HepG2 (cell line): Measurements from ENCODE around the gene KLF12. TPM values are rescaled to one million over a fixed set of nuclear protein-coding genes. Genes with fewer than 3 reads are reported as not detected.

Experiments used
- ATAC-seq: fragments of 200-7000 bp; cut with Tn5 transposase; 3 replicates; pipeline ENCODE4 v1.9.1; 2020; ENCODE audit warnings: mild to moderate bottlenecking, moderate library complexity
- BruUV-seq: library from RNA; stranded (reverse); fragments of 400-500 nt; replicated peaks from 2 replicates; lab custom pipeline; 2021; lab: Mats Ljungman, UMichigan
- CTCF ChIA-PET: fragments of 300-600 bp; formaldehyde crosslinking; extraction: SDS; loops from one replicate; lab custom pipeline; 2021; ENCODE audit warnings: low total read pairs, inconsistent platforms, low intra/inter-chr PET ratio; lab: Yijun Ruan, JAX
- POLR2A ChIA-PET: fragments of 350-600 bp; sonication (Branson Sonifier 250); formaldehyde crosslinking; loops from one replicate; lab custom pipeline; 2020; ENCODE audit warnings: antibody characterized with exemption, inconsistent platforms; lab: Yijun Ruan, JAX
- DNase-seq: peaks from one replicate; pipeline ENCODE4 v3.0.0-alpha.2; 2015; ENCODE audit warnings: low spot score
- FAIRE-seq: peaks from 3 replicates; lab custom pipeline; 2011; peaks lifted over from hg19 to GRCh38; lab: Jason Lieb, UNC
- H2AFZ ChIP-seq: one replicate; pipeline ENCODE4 v1.6.1; 2011; ENCODE audit warnings: low read length, inconsistent platforms
- H3K27ac ChIP-seq: fragments of 300-600 bp; 3 replicates; pipeline ENCODE4 v1.8.0; 2011; ENCODE audit warnings: mixed run types, mild to moderate bottlenecking, mixed read lengths, low read length, inconsistent platforms; ENCODE audit not compliant: insufficient read depth; ENCODE audit errors: extremely low read length
- H3K27me3 ChIP-seq, 2 experiments: fragments of 200-600 bp in 1 of 2; 2 replicates in 1 of 2; 3 replicates in 1 of 2; pipeline versions ENCODE4 v1.6.0 to v1.8.0; 2011; ENCODE audit warnings: low read length in 2 of 2, mild to moderate bottlenecking in 2 of 2, moderate library complexity in 2 of 2, inconsistent platforms in 1 of 2; ENCODE audit not compliant: insufficient read depth in 2 of 2, control insufficient read depth in 1 of 2
- H3K36me3 ChIP-seq, 2 experiments: fragments of 200-600 bp in 1 of 2; replicated peaks in 1 of 2; 2 replicates in 1 of 2; 3 replicates in 1 of 2; pipeline versions ENCODE4 v1.5.1 to v1.8.0; 2011; ENCODE audit warnings: low read length in 2 of 2, inconsistent platforms in 1 of 2; ENCODE audit not compliant: insufficient read depth in 2 of 2, control insufficient read depth in 1 of 2
- H3K4me1 ChIP-seq: 2 replicates; pipeline ENCODE4 v1.5.1; 2012; ENCODE audit warnings: low read length, inconsistent platforms; ENCODE audit not compliant: insufficient read depth
- H3K4me2 ChIP-seq: 2 replicates; pipeline ENCODE4 v1.6.0; 2011; ENCODE audit warnings: low read depth, low read length, inconsistent platforms
- H3K4me3 ChIP-seq, 3 experiments: fragments of 200-600 bp in 1 of 3; sonication (generic), shearing (Covaris generic) in 1 of 3; replicated peaks in 1 of 3; 2 replicates each; pipeline ENCODE4 v1.5.1; 2011 to 2016; ENCODE audit warnings: low read length in 3 of 3, inconsistent platforms in 2 of 3, low read depth in 2 of 3, mild to moderate bottlenecking in 2 of 3, control low read depth in 1 of 3, mixed read lengths in 1 of 3; ENCODE audit not compliant: insufficient read depth in 1 of 3
- H3K79me2 ChIP-seq: one replicate; pipeline ENCODE4 v1.6.1; 2011; ENCODE audit warnings: low read length, inconsistent platforms; ENCODE audit not compliant: insufficient read depth
- H3K9ac ChIP-seq: 2 replicates; pipeline ENCODE4 v1.6.0; 2011; ENCODE audit warnings: mild to moderate bottlenecking, low read depth, low read length, inconsistent platforms; ENCODE audit not compliant: insufficient read depth
- H3K9me3 ChIP-seq: 2 replicates; pipeline ENCODE4 v1.5.1; 2012; ENCODE audit warnings: mild to moderate bottlenecking, low read length
- H4K20me1 ChIP-seq: 2 replicates; pipeline ENCODE4 v1.6.0; 2011; ENCODE audit warnings: inconsistent platforms, mild to moderate bottlenecking, low read length, moderate library complexity; ENCODE audit not compliant: insufficient read depth
- AKAP8 ChIP-seq: sonication (generic); formaldehyde crosslinking; IDR thresholded peaks from 2 replicates; pipeline ENCODE4 v1.5.1; 2020; ENCODE audit warnings: mild to moderate bottlenecking, missing genetic modification reagents
- PHF5A ChIP-seq: IDR thresholded peaks from one replicate; pipeline ENCODE4 v1.6.1; 2018; ENCODE audit warnings: low read depth, missing genetic modification reagents; ENCODE audit not compliant: unreplicated experiment
- PRPF4 ChIP-seq: fragments of 200-400 bp; formaldehyde crosslinking; IDR thresholded peaks from 2 replicates; pipeline ENCODE4 v1.6.1; 2016; ENCODE audit warnings: low read length, low read depth; ENCODE audit not compliant: poor library complexity, severe bottlenecking
- RARG ChIP-seq: sonication (generic); formaldehyde crosslinking; IDR thresholded peaks from 2 replicates; pipeline ENCODE4 v1.4.0; 2020; ENCODE audit warnings: low read depth, mild to moderate bottlenecking, missing genetic modification reagents
- RFXAP ChIP-seq: sonication (generic); formaldehyde crosslinking; IDR thresholded peaks from 2 replicates; pipeline ENCODE4 v1.4.0; 2020; ENCODE audit warnings: missing genetic modification reagents, borderline replicate concordance
- RXRA ChIP-seq: sonication (generic); formaldehyde crosslinking; IDR thresholded peaks from 2 replicates; pipeline ENCODE4 v1.5.1; 2020; ENCODE audit warnings: missing genetic modification reagents
- SNAPC2 ChIP-seq: sonication (generic); formaldehyde crosslinking; IDR thresholded peaks from 2 replicates; pipeline ENCODE4 v1.8.1; 2022; ENCODE audit warnings: mild to moderate bottlenecking, missing genetic modification reagents
- U2AF2 ChIP-seq: fragments of 200-400 bp; formaldehyde crosslinking; IDR thresholded peaks from 2 replicates; pipeline ENCODE4 v1.6.1; 2017; ENCODE audit warnings: low read depth, mild to moderate bottlenecking, low read length
- ZFP82 ChIP-seq: sonication (generic); formaldehyde crosslinking; IDR thresholded peaks from 2 replicates; pipeline ENCODE4 v1.5.1; 2020; ENCODE audit warnings: mild to moderate bottlenecking, missing genetic modification reagents, borderline replicate concordance
- ZNF17 ChIP-seq: sonication (generic); formaldehyde crosslinking; IDR thresholded peaks from 2 replicates; pipeline ENCODE4 v1.5.0; 2020; ENCODE audit warnings: mild to moderate bottlenecking, missing genetic modification reagents
- ZNF253 ChIP-seq: sonication (generic); formaldehyde crosslinking; IDR thresholded peaks from 2 replicates; pipeline ENCODE4 v1.8.0; 2022; ENCODE audit warnings: mild to moderate bottlenecking, missing genetic modification reagents, borderline replicate concordance
- ZNF33B ChIP-seq: sonication (generic); formaldehyde crosslinking; IDR thresholded peaks from 2 replicates; pipeline ENCODE4 v1.5.1; 2020; ENCODE audit warnings: mild to moderate bottlenecking, missing genetic modification reagents
- WGBS: methylation state at CpG from one replicate; pipeline ENCODE4 v1.1.6; 2017; ENCODE audit warnings: low lambda C conversion rate; 5-methylcytosine and 5-hydroxymethylcytosine counted together
- in situ Hi-C: cut with HindIII; loops from 2 replicates; pipeline ENCODE4 v1.10.0; 2017; ENCODE audit warnings: low pct_unique_long_range_greater_than_20kb; ENCODE audit not compliant: extremely low pct_ligation_motif_present
- intact Hi-C: fragments of 100-400 bp; cut with micrococcal nuclease; formaldehyde crosslinking; loops from one replicate; pipeline ENCODE4 v1.10.0; 2022; ENCODE audit not compliant: unreplicated experiment
- polyA plus RNA-seq, 8 experiments: library from polyadenylated mRNA; depleted of rRNA in 3 of 8; stranded (reverse) in 7 of 8; unstranded in 1 of 8; fragments of >200 nt; fragmentation: Illumina TruSeq in 4 of 8; extraction: Trizol in 4 of 8; gene quantifications; 2 replicates each; pipeline versions ENCODE4 v1.2.1 to v1.2.3, GENCODE V29; 2011 to 2016; ENCODE audit warnings: low read depth in 4 of 8, missing spikeins in 1 of 8, mixed read lengths in 1 of 8; ENCODE audit not compliant: insufficient read depth in 1 of 8
- total RNA-seq, 5 experiments: library from RNA; depleted of rRNA; stranded (reverse); fragments of >200 nt; fragmentation: Illumina TruSeq; extraction: Trizol; gene quantifications; 2 replicates each; pipeline ENCODE4 v1.2.3, GENCODE V29; 2016; ENCODE audit warnings: low read depth in 1 of 5
- TF ChIP-seq, protein P1 (sequence below): fragments of 450-650 bp; IDR thresholded peaks from 2 replicates; pipeline ENCODE4 v1.6.1; 2016
- TF ChIP-seq, protein P2 (sequence below): sonication (generic); IDR thresholded peaks from 2 replicates; pipeline ENCODE4 v1.6.1; 2016; ENCODE audit warnings: low read depth, borderline replicate concordance
- TF ChIP-seq, protein P3 (sequence below): IDR thresholded peaks from 2 replicates; pipeline ENCODE4 v1.6.1; 2016; ENCODE audit warnings: missing biosample characterization, missing genetic modification reagents, low read depth
- TF ChIP-seq, protein P4 (sequence below): sonication (generic); formaldehyde crosslinking; IDR thresholded peaks from 2 replicates; pipeline ENCODE4 v1.5.0; 2020; ENCODE audit warnings: mild to moderate bottlenecking, low read depth, missing genetic modification reagents, borderline replicate concordance

The KLF12 gene
- total and polyA plus RNA-seq, 2 of the 13 experiments (the other 11 are each of a cell fraction or from before 2014, with no cell fraction given): 0.66 to 1.5 TPM

DNA sequence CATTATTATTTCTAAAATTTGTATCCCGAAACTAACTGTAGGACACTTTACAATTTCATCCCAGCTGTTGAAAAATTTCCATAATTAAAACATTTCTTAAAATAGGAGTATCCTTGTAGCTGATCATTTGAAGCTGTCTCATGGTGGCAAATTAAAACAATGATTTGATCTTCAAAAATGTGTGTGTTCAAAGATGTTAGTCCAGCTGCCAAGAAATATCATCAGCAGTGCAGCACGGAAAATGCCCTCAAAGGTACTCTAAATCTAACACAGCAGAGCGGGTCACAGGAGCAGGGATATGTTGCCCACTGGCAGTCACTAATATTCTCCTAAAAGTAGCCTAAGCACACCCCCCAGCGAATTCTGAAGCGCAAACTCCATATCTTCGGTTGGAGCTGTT lies 31.0 kb downstream of the KLF12 start:
- no peaks in the 10 kb centered on the region for H4K20me1 ChIP-seq
- ChIA-PET POLR2A (no interaction called here), CTCF (no interaction called here)
- H2AFZ ChIP-seq: no peak overlapping the region
- intact Hi-C loops (no loop called here), in situ Hi-C loops (no loop called here)
- ATAC-seq (no peak), DNase-seq (no peak), FAIRE-seq (no peak)
- BruUV-seq: no TSS peak
- H3K36me3 ChIP-seq: no peaks in the 10 kb centered on the region
- TF ChIP-seq SNAPC2 (CRISPR knock-in tag) (no peak), U2AF2 (no peak), ZNF17 (CRISPR knock-in tag) (no peak)
- TF ChIP-seq, protein P1, sequence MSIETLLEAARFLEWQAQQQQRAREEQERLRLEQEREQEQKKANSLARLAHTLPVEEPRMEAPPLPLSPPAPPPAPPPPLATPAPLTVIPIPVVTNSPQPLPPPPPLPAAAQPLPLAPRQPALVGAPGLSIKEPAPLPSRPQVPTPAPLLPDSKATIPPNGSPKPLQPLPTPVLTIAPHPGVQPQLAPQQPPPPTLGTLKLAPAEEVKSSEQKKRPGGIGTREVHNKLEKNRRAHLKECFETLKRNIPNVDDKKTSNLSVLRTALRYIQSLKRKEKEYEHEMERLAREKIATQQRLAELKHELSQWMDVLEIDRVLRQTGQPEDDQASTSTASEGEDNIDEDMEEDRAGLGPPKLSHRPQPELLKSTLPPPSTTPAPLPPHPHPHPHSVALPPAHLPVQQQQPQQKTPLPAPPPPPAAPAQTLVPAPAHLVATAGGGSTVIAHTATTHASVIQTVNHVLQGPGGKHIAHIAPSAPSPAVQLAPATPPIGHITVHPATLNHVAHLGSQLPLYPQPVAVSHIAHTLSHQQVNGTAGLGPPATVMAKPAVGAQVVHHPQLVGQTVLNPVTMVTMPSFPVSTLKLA: no peak
- H3K4me2 ChIP-seq: no peak overlapping the region
- no peaks in the 10 kb centered on the region for H3K27me3 ChIP-seq
- H3K4me3 ChIP-seq: no peak overlapping the region
- 72% methylated on average over 6 of the region's 6 CpGs for WGBS
- no peak overlapping the region for H3K9ac ChIP-seq
- H3K79me2 ChIP-seq: no peaks in the 10 kb centered on the region
- H3K27ac ChIP-seq: no peak overlapping the region
- no peaks in the 10 kb centered on the region for H3K9me3 ChIP-seq
- 0 out of 2 replicates have a peak, but pooled peaks cover 7% of the 10 kb centered on the region for H3K4me1 ChIP-seq

DNA sequence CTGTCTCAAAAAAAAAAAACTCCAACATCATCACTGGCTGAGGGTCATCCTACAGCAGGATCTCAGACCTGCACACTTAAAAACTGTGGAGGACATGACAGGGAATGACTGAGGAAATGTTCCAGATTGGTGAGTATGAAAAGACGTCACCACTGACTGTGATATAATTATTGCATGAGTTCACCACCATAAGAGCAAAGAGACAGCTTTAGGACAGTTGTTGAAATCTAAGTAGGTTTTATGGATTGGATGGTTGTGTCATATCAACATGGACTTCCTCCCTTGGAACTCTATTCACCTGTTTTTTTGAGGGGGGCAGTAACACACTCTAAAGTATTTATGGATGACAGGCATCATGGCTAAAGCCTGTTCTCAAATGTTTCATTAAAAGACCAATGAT lies 31.5 kb downstream of the KLF12 start:
- ATAC-seq: no peak
- POLR2A ChIA-PET: no interaction called here
- in situ Hi-C loops (no loop called here), intact Hi-C loops (no loop called here)
- Histone ChIP-seq H3K79me2 (no peaks in the 10 kb centered on the region), H3K9ac (no peak overlapping the region), H3K4me1 (0 out of 2 replicates have a peak, but pooled peaks cover 9% of the 10 kb centered on the region), H3K27ac (no peak overlapping the region), H2AFZ (no peak overlapping the region), H3K27me3 (no peaks in the 10 kb centered on the region), H3K4me2 (no peak overlapping the region), H3K4me3 (no peak overlapping the region), H3K36me3 (no peaks in the 10 kb centered on the region), H4K20me1 (no peaks in the 10 kb centered on the region), H3K9me3 (no peaks in the 10 kb centered on the region)
- CTCF ChIA-PET: no interaction called here
- no TSS peak for BruUV-seq
- no peak for FAIRE-seq
- WGBS: 63% methylated on average over 1 of the region's 1 CpG
- DNase-seq: no peak
- TF ChIP-seq, protein P2, sequence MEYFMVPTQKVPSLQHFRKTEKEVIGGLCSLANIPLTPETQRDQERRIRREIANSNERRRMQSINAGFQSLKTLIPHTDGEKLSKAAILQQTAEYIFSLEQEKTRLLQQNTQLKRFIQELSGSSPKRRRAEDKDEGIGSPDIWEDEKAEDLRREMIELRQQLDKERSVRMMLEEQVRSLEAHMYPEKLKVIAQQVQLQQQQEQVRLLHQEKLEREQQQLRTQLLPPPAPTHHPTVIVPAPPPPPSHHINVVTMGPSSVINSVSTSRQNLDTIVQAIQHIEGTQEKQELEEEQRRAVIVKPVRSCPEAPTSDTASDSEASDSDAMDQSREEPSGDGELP: no peak
- TF ChIP-seq U2AF2 (no peak), AKAP8 (CRISPR knock-in tag) (no peak), PHF5A (CRISPR knock-in tag) (no peak), RXRA (CRISPR knock-in tag) (no peak), ZFP82 (CRISPR knock-in tag) (no peak), PRPF4 (no peak), RARG (CRISPR knock-in tag) (no peak), ZNF253 (CRISPR knock-in tag) (no peak), ZNF33B (CRISPR knock-in tag) (no peak), RFXAP (CRISPR knock-in tag) (no peak)
- TF ChIP-seq, protein P3, sequence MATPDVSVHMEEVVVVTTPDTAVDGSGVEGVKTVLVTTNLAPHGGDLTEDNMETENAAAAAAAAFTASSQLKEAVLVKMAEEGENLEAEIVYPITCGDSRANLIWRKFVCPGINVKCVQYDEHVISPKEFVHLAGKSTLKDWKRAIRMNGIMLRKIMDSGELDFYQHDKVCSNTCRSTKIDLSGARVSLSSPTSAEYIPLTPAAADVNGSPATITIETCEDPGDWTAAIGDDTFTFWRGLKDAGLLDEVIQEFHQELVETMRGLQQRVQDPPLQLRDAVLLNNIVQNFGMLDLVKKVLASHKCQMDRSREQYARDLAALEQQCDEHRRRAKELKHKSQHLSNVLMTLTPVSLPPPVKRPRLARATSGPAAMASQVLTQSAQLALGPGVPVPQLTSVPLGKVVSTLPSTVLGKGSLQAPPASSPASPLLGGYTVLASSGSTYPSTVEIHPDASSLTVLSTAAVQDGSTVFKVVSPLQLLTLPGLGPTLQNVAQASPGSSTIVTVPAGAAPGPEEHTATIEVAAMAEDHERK (CRISPR knock-in tag): no peak
- TF ChIP-seq, protein P4, sequence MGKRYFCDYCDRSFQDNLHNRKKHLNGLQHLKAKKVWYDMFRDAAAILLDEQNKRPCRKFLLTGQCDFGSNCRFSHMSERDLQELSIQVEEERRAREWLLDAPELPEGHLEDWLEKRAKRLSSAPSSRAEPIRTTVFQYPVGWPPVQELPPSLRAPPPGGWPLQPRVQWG (CRISPR knock-in tag): no peak
